Measurements from ENCODE around the gene SLC3A2. TPM values are rescaled to one million over a fixed set of nuclear protein-coding genes. Genes with fewer than 3 reads are reported as not detected.
"Not testable (repeated sequence)": the region's sequence is repeated elsewhere in the genome, so short reads cannot be mapped to it uniquely, and the experiment has no call there.

SLC3A2 gene
- total and polyA plus RNA-seq, 4 donors: 31.8 to 107 (median 86.7) TPM

- Histone ChIP-seq H3K36me3 (ENCODE audit: control insufficient read depth in 1 of 2, insufficient read depth in 2 of 2, low read length in 1 of 2) (peaks cover 3 to 5% of the 10 kb centered on the region in 2 donors), H3K27ac (ENCODE audit: low read depth in 1 of 2, low read length in 2 of 2) (no peak overlapping the region), H3K27me3 (ENCODE audit: control insufficient read depth in 1 of 2, insufficient read depth in 2 of 2, low read length in 1 of 2) (no peaks in the 10 kb centered on the region), H3K4me1 (ENCODE audit: control insufficient read depth in 1 of 2, insufficient read depth in 2 of 2, low read length in 2 of 2) (no peaks in the 10 kb centered on the region), H3K4me3 (ENCODE audit: low read length in 2 of 2) (peak overlapping the region; percentile 5 to 9), H3K9me3 (ENCODE audit: control insufficient read depth, low read length) (no peaks in the 10 kb centered on the region)
- DNase-seq (no peak), ATAC-seq (ENCODE audit: low FRiP score) (peak; percentile 44)
- WGBS, 2 donors: 4 to 5% methylated on average over 20 of the region's 20 CpGs
- intact Hi-C loops (cut with DNase I): no loop called here
These were observed 24.3 kb upstream of the SLC3A2 start for GRCh38 chr11:62856333-62856895.

- no peaks in the 10 kb centered on the region for H3K27me3 ChIP-seq (ENCODE audit: control insufficient read depth in 1 of 2, insufficient read depth in 2 of 2, low read length in 1 of 2)
- no peak for DNase-seq
- no peak overlapping the region for H3K4me3 ChIP-seq (ENCODE audit: low read length in 2 of 2)
- no peaks in the 10 kb centered on the region for H3K9me3 ChIP-seq (ENCODE audit: control insufficient read depth, low read length)
- no peak for ATAC-seq (ENCODE audit: low FRiP score)
- H3K4me1 ChIP-seq (ENCODE audit: control insufficient read depth in 1 of 2, insufficient read depth in 2 of 2, low read length in 2 of 2): no peaks in the 10 kb centered on the region
- WGBS, 2 donors: 81 to 94% methylated on average over 2 of the region's 2 CpGs
- intact Hi-C loops (cut with DNase I): no loop called here
- H3K36me3 ChIP-seq (ENCODE audit: control insufficient read depth in 1 of 2, insufficient read depth in 2 of 2, low read length in 1 of 2): peaks cover 0 to 2% of the 10 kb centered on the region in 2 donors
- no peak overlapping the region for H3K27ac ChIP-seq (ENCODE audit: low read depth in 1 of 2, low read length in 2 of 2)
These were observed 23.1 kb upstream of the SLC3A2 start for GRCh38 chr11:62857541-62857982.

DNA sequence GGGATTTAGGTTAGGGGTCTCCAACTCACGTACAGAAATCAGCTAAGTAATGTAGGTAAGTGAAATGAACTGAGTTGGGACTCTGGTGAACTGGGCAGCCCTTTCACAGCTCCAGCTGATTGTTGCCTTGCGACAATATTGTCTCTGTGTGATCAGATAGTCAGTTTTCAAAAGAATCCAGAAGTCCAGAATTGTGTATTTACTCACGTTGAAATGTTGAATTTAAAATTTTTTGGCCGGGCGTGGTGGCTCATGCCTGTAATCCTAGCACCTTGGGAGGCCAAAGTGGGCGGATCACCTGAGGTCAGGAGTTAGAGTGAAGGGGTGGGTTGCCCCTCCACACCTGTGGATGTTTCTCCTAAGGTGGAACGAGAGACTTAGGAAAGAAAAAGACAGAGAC, 22.5 kb upstream of the SLC3A2 start:
- H3K36me3 ChIP-seq (ENCODE audit: control insufficient read depth in 1 of 2, insufficient read depth in 2 of 2, low read length in 1 of 2): peaks cover 0 to 2% of the 10 kb centered on the region in 2 donors
- DNase-seq (no peak), ATAC-seq (ENCODE audit: low FRiP score) (no peak)
- H3K9me3 ChIP-seq (ENCODE audit: control insufficient read depth, low read length): no peaks in the 10 kb centered on the region
- no peak overlapping the region for H3K27ac ChIP-seq (ENCODE audit: low read depth in 1 of 2, low read length in 2 of 2)
- intact Hi-C loops (cut with DNase I): no loop called here
- no peaks in the 10 kb centered on the region for H3K27me3 ChIP-seq (ENCODE audit: control insufficient read depth in 1 of 2, insufficient read depth in 2 of 2, low read length in 1 of 2)
- no peak overlapping the region for H3K4me3 ChIP-seq (ENCODE audit: low read length in 2 of 2)
- WGBS, 2 donors: 83 to 84% methylated on average over 7 of the region's 7 CpGs
- H3K4me1 ChIP-seq (ENCODE audit: control insufficient read depth in 1 of 2, insufficient read depth in 2 of 2, low read length in 2 of 2): no peaks in the 10 kb centered on the region

DNA sequence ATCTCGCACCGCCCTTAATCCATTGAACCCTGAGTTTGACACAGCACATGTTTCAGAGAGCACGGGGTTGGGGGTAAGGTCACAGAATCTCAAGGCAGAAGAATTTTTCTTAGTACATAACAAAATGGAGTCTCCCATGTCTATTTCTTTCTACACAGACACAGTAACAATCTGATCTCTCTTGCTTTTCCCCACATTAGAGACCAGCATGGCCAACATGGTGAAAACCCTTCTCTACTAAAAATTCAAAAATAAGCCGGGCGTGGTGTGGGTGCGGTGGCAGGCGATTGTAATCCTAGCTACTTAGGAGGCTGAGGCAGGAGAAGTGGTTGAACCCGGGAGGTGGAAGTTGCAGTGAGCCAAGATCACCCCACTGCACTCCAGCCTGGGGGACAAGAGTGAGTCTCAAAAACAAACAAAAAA, 21.4 kb upstream of the SLC3A2 start:
- DNase-seq; H3K27ac ChIP-seq (ENCODE audit: low read depth in 1 of 2, low read length in 2 of 2); ATAC-seq (ENCODE audit: low FRiP score); H3K4me3 ChIP-seq (ENCODE audit: low read length in 2 of 2); intact Hi-C loops (cut with DNase I); H3K4me1 ChIP-seq (ENCODE audit: control insufficient read depth in 1 of 2, insufficient read depth in 2 of 2, low read length in 2 of 2); H3K9me3 ChIP-seq (ENCODE audit: control insufficient read depth, low read length); H3K36me3 ChIP-seq (ENCODE audit: control insufficient read depth in 1 of 2, insufficient read depth in 2 of 2, low read length in 1 of 2); H3K27me3 ChIP-seq (ENCODE audit: control insufficient read depth in 1 of 2, insufficient read depth in 2 of 2, low read length in 1 of 2): not testable (repeated sequence)
- 92 to 93% methylated on average over 8 of the region's 8 CpGs for WGBS, 2 donors

- Histone ChIP-seq H3K27me3 (ENCODE audit: control insufficient read depth in 1 of 2, insufficient read depth in 2 of 2, low read length in 1 of 2) (no peaks in the 10 kb centered on the region), H3K4me1 (ENCODE audit: control insufficient read depth in 1 of 2, insufficient read depth in 2 of 2, low read length in 2 of 2) (no peaks in the 10 kb centered on the region), H3K27ac (ENCODE audit: low read depth in 1 of 2, low read length in 2 of 2) (no peak overlapping the region), H3K4me3 (ENCODE audit: low read length in 2 of 2) (no peak overlapping the region), H3K9me3 (ENCODE audit: control insufficient read depth, low read length) (no peaks in the 10 kb centered on the region), H3K36me3 (ENCODE audit: control insufficient read depth in 1 of 2, insufficient read depth in 2 of 2, low read length in 1 of 2) (no peaks in the 10 kb centered on the region)
- WGBS, 2 donors: 59 to 62% methylated on average over 5 of the region's 5 CpGs
- no peak for ATAC-seq (ENCODE audit: low FRiP score)
- intact Hi-C loops (cut with DNase I): loop anchor here (5.0 to 10.0 kb wide), 2 partner anchors 466 to 479 kb away; no protein-coding TSS in a partner anchor
- no peak for DNase-seq
These were observed 19.7 kb upstream of the SLC3A2 start for GRCh38 chr11:62860835-62861563.

- not testable (repeated sequence) for H3K27ac ChIP-seq (ENCODE audit: low read depth in 1 of 2, low read length in 2 of 2); H3K9me3 ChIP-seq (ENCODE audit: control insufficient read depth, low read length); H3K36me3 ChIP-seq (ENCODE audit: control insufficient read depth in 1 of 2, insufficient read depth in 2 of 2, low read length in 1 of 2); H3K4me1 ChIP-seq (ENCODE audit: control insufficient read depth in 1 of 2, insufficient read depth in 2 of 2, low read length in 2 of 2); DNase-seq; H3K4me3 ChIP-seq (ENCODE audit: low read length in 2 of 2); H3K27me3 ChIP-seq (ENCODE audit: control insufficient read depth in 1 of 2, insufficient read depth in 2 of 2, low read length in 1 of 2); ATAC-seq (ENCODE audit: low FRiP score)
- WGBS, 2 donors: 86 to 89% methylated on average over 16 of the region's 16 CpGs
- intact Hi-C loops (cut with DNase I): loop anchor here (1.0 to 10.0 kb wide), 3 partner anchors 75 to 479 kb away; no protein-coding TSS in a partner anchor
These were observed 19.0 kb upstream of the SLC3A2 start for GRCh38 chr11:62861564-62862192.

GRCh38 chr11:62863687-62864335, 16.9 kb upstream of the SLC3A2 start:
- 42 to 50% methylated on average over 4 of the region's 4 CpGs for WGBS, 2 donors
- Histone ChIP-seq H3K27me3 (ENCODE audit: control insufficient read depth in 1 of 2, insufficient read depth in 2 of 2, low read length in 1 of 2) (no peaks in the 10 kb centered on the region), H3K9me3 (ENCODE audit: control insufficient read depth, low read length) (no peaks in the 10 kb centered on the region), H3K27ac (ENCODE audit: low read depth in 1 of 2, low read length in 2 of 2) (no peak overlapping the region), H3K4me3 (ENCODE audit: low read length in 2 of 2) (no peak overlapping the region), H3K36me3 (ENCODE audit: control insufficient read depth in 1 of 2, insufficient read depth in 2 of 2, low read length in 1 of 2) (no peaks in the 10 kb centered on the region), H3K4me1 (ENCODE audit: control insufficient read depth in 1 of 2, insufficient read depth in 2 of 2, low read length in 2 of 2) (no peaks in the 10 kb centered on the region)
- intact Hi-C loops (cut with DNase I): loop anchor here (5.0 to 10.0 kb wide), 2 partner anchors 469 to 482 kb away; no protein-coding TSS in a partner anchor
- DNase-seq (no peak), ATAC-seq (ENCODE audit: low FRiP score) (no peak)

DNA sequence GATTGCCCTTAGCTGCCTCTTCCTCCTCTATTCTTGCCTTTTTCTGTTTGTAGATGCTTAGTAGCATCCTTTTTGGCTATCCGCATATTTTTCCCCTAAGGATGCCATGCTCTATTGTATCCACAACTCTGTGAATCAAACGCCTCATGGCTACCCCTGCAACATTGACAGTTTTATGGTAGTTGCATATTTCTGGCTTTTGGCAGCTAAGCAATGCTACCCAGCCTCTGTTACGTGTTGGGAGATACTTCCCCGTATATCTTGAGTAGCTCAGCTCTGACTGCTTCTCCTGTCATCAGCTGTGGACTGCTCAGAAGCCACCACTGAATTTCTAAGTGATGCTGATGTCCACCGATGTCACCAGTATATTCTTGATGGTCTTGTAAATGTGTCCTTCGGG, 15.1 kb upstream of the SLC3A2 start:
- no peaks in the 10 kb centered on the region for H3K4me1 ChIP-seq (ENCODE audit: control insufficient read depth in 1 of 2, insufficient read depth in 2 of 2, low read length in 2 of 2)
- no peak overlapping the region for H3K4me3 ChIP-seq (ENCODE audit: low read length in 2 of 2)
- WGBS, 2 donors: 77 to 80% methylated on average over 6 of the region's 6 CpGs
- no peaks in the 10 kb centered on the region for H3K36me3 ChIP-seq (ENCODE audit: control insufficient read depth in 1 of 2, insufficient read depth in 2 of 2, low read length in 1 of 2)
- no peak overlapping the region for H3K27ac ChIP-seq (ENCODE audit: low read depth in 1 of 2, low read length in 2 of 2)
- no peaks in the 10 kb centered on the region for H3K27me3 ChIP-seq (ENCODE audit: control insufficient read depth in 1 of 2, insufficient read depth in 2 of 2, low read length in 1 of 2)
- no peak for ATAC-seq (ENCODE audit: low FRiP score)
- no peak for DNase-seq
- intact Hi-C loops (cut with DNase I): loop anchor here in 1 of 2 donors (10.0 kb wide), 1 partner anchor 471 kb away; no protein-coding TSS in a partner anchor
- no peaks in the 10 kb centered on the region for H3K9me3 ChIP-seq (ENCODE audit: control insufficient read depth, low read length)
